NCI-H82 treated with DMSO at 0.1 percent for 48 hours (cell line): ENCODE data around the gene DNAAF2.
"Not testable (repeated sequence)": the region's sequence is repeated elsewhere in the genome, so short reads cannot be mapped to it uniquely, and the experiment has no call there.

Experiments used
- DNase-seq: peaks from one replicate; lab custom pipeline; 2025; ENCODE audit not compliant: unreplicated experiment; lab: John Stamatoyannopoulos, UW

The DNAAF2 gene

GRCh38 chr14:49584981-49585640, 49.9 kb downstream of the DNAAF2 start:
- not testable (repeated sequence) for DNase-seq

GRCh38 chr14:49584058-49584457, 51.0 kb downstream of the DNAAF2 start:
- DNase-seq = no peak

GRCh38 chr14:49583629-49584028, 51.4 kb downstream of the DNAAF2 start:
- no peak for DNase-seq

- no peak for DNase-seq
Measured at GRCh38 chr14:49582113-49582977, 52.7 kb downstream of the DNAAF2 start.

- no peak for DNase-seq
Measured at GRCh38 chr14:49581209-49582112, 53.6 kb downstream of the DNAAF2 start.

- DNase-seq = no peak
Measured at GRCh38 chr14:49579841-49580240, 55.2 kb downstream of the DNAAF2 start.

- DNase-seq = no peak
Measured at GRCh38 chr14:49578141-49578540, 56.9 kb downstream of the DNAAF2 start.
